ENCODE measurements around the gene CTH.

CTH gene

DNA sequence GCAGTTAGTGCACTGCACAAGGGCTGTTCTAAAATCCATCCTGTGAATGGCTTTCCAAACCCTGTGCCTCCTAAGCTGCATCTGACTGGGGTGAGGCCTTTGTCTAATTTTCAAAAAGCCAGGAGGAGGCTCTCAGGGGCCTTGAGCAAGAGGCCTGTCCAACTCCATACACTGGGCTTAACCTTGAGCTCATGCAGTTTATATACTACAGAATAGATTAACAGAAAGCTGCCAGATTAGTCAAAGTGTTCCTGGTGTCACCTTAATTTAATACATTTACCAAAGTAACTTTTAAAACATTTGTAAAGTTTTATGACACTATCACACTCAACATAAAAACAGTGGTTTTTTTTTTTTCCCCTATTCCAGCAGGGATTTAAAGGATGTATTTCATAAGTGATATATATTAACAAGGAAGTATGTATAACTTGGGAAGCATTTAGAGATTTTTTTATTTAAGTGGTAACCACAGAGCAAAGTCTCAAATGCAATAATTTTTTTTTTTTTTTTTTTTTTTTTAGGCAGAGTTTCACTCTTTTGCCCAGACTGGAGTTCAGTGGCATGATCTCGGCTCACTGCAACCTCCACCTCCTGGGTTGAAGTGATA lies 23.3 kb downstream of the CTH start:
- Histone ChIP-seq H3K9me2 (replicated peaks; ENCODE audit: control insufficient read depth, low read length) (no peaks in the 10 kb centered on the region), H3K27ac (ENCODE audit: low read depth, low read length) (no peak overlapping the region), H4K20me1 (ENCODE audit: control insufficient read depth, insufficient read depth, low read depth, low read length) (no peaks in the 10 kb centered on the region), H3F3A (ENCODE audit: control insufficient read depth, insufficient read depth) (no peaks in the 10 kb centered on the region), H3K9me3 (ENCODE audit: control insufficient read depth, insufficient read depth, low read length) (no peaks in the 10 kb centered on the region), H3K4me3 (ENCODE audit: low read length) (no peak overlapping the region), H3K79me2 (ENCODE audit: control insufficient read depth, low read length) (no peaks in the 10 kb centered on the region), H3K4me2 (ENCODE audit: low read length) (no peak overlapping the region), H3K4me1 (ENCODE audit: control insufficient read depth, low read length) (no peaks in the 10 kb centered on the region), H3K36me3 (ENCODE audit: control insufficient read depth, low read length) (no peaks in the 10 kb centered on the region; the same call in 1 of the 2 replicates), H3K27me3 (ENCODE audit: control insufficient read depth, low read length) (no peaks in the 10 kb centered on the region)
- TF ChIP-seq, protein P1, sequence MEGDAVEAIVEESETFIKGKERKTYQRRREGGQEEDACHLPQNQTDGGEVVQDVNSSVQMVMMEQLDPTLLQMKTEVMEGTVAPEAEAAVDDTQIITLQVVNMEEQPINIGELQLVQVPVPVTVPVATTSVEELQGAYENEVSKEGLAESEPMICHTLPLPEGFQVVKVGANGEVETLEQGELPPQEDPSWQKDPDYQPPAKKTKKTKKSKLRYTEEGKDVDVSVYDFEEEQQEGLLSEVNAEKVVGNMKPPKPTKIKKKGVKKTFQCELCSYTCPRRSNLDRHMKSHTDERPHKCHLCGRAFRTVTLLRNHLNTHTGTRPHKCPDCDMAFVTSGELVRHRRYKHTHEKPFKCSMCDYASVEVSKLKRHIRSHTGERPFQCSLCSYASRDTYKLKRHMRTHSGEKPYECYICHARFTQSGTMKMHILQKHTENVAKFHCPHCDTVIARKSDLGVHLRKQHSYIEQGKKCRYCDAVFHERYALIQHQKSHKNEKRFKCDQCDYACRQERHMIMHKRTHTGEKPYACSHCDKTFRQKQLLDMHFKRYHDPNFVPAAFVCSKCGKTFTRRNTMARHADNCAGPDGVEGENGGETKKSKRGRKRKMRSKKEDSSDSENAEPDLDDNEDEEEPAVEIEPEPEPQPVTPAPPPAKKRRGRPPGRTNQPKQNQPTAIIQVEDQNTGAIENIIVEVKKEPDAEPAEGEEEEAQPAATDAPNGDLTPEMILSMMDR (IDR thresholded peaks at IDR 0.05; ENCODE audit: low read depth, low read length, poor library complexity, severe bottlenecking), result no peak
- TF ChIP-seq EZH2phosphoT487 (IDR thresholded peaks at IDR 0.05; ENCODE audit: borderline replicate concordance, low read length), result no peak

- H3K27ac ChIP-seq (ENCODE audit: low read depth, low read length), result no peak overlapping the region
- no peak overlapping the region for H3K4me2 ChIP-seq (ENCODE audit: low read length)
- H3K27me3 ChIP-seq (ENCODE audit: control insufficient read depth, low read length), result no peaks in the 10 kb centered on the region
- TF ChIP-seq, protein P1 (IDR thresholded peaks at IDR 0.05; ENCODE audit: low read depth, low read length, poor library complexity, severe bottlenecking), result no peak
- no peak for TF ChIP-seq EZH2phosphoT487 (IDR thresholded peaks at IDR 0.05; ENCODE audit: borderline replicate concordance, low read length)
- no peaks in the 10 kb centered on the region for H3K9me2 ChIP-seq (replicated peaks; ENCODE audit: control insufficient read depth, low read length)
- no peaks in the 10 kb centered on the region for H4K20me1 ChIP-seq (ENCODE audit: control insufficient read depth, insufficient read depth, low read depth, low read length)
- H3K4me1 ChIP-seq (ENCODE audit: control insufficient read depth, low read length), result no peaks in the 10 kb centered on the region
- no peak overlapping the region for H3K4me3 ChIP-seq (ENCODE audit: low read length)
- H3K36me3 ChIP-seq (ENCODE audit: control insufficient read depth, low read length), result no peaks in the 10 kb centered on the region
- no peaks in the 10 kb centered on the region for H3F3A ChIP-seq (ENCODE audit: control insufficient read depth, insufficient read depth)
- no peaks in the 10 kb centered on the region for H3K9me3 ChIP-seq (ENCODE audit: control insufficient read depth, insufficient read depth, low read length)
- no peaks in the 10 kb centered on the region for H3K79me2 ChIP-seq (ENCODE audit: control insufficient read depth, low read length)
Measured at GRCh38 chr1:70436622-70437251, 25.7 kb downstream of the CTH start.

DNA sequence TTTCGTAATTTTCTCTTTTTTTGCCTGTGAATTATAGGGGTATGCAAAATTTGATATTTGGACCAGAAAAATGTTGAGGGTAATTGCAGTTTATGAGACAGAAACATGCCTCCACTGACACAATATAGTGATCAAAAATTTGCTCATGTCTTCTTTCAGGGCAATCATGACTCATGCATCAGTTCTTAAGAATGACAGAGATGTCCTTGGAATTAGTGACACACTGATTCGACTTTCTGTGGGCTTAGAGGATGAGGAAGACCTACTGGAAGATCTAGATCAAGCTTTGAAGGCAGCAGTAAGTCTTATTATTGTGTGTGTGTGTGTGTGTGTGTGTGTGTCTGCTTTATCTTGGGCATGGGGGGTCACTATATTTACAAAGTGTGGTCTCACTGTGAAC lies 27.5 kb downstream of the CTH start:
- Histone ChIP-seq H4K20me1 (ENCODE audit: control insufficient read depth, insufficient read depth, low read depth, low read length) (no peaks in the 10 kb centered on the region), H3K4me1 (ENCODE audit: control insufficient read depth, low read length) (no peaks in the 10 kb centered on the region), H3K27me3 (ENCODE audit: control insufficient read depth, low read length) (no peaks in the 10 kb centered on the region), H3K4me2 (ENCODE audit: low read length) (no peak overlapping the region), H3K9me2 (replicated peaks; ENCODE audit: control insufficient read depth, low read length) (no peaks in the 10 kb centered on the region), H3K9me3 (ENCODE audit: control insufficient read depth, insufficient read depth, low read length) (no peaks in the 10 kb centered on the region), H3K27ac (ENCODE audit: low read depth, low read length) (no peak overlapping the region), H3K4me3 (ENCODE audit: low read length) (no peak overlapping the region), H3F3A (ENCODE audit: control insufficient read depth, insufficient read depth) (no peaks in the 10 kb centered on the region), H3K79me2 (ENCODE audit: control insufficient read depth, low read length) (no peaks in the 10 kb centered on the region), H3K36me3 (ENCODE audit: control insufficient read depth, low read length) (no peaks in the 10 kb centered on the region)
- TF ChIP-seq, protein P1 (IDR thresholded peaks at IDR 0.05; ENCODE audit: low read depth, low read length, poor library complexity, severe bottlenecking), result no peak
- TF ChIP-seq EZH2phosphoT487 (IDR thresholded peaks at IDR 0.05; ENCODE audit: borderline replicate concordance, low read length), result no peak

Data from DOHH2 (cell line).